GM19468 (cell line): ENCODE data around the gene SLC46A1.
A peak's percentile ranks its signal among the peaks of the same experiment; 100 is the strongest.

Source experiments
- ATAC-seq: cut with Tn5 transposase; IDR thresholded peaks from one replicate; pipeline ENCODE4 v1.9.1; 2021; ENCODE audit warnings: mild to moderate bottlenecking, moderate library complexity, moderate number of reproducible peaks; ENCODE audit not compliant: unreplicated experiment; ENCODE audit errors: extremely low read depth

SLC46A1 gene

DNA sequence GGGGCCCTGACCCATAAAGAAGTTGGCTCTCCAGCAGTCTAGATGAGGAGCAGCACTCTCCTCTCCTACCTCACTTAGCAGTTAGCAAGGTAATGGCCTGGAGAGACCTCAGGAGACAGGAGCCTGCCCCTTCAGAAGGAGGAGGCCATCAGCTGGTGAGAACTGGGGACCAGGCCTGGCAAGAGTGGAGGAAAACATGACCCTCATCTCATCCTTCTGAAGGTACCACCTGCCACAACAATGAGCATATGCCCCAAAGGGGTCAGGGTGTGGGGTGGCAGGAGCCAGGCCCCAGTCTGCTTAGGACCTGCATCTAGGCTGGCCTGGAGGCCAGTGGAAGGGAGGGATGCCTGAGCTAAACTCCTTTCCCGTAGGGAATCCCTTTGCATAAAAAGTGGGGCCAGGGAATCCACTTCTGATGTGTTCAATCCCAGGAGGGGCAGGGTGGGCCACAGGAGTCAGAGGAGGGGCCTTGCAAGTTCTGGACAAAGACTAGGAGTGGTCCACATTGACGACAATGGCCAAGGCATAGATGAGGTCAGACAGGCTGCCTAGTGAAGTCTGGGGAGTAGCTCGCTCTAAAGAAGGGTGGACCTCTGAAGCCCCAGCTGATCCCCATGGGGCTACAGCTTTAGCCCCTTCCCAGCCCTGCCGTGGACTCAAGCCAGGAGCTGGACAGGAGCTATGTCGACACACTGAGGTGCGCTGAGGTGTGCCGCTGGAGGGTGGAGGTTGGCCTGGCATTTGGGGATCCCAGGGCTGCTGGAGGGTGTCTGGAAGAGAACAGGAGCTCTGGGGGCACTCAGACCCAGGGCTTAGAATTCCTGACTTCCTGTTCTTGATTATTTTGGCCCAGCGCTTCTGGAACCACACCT, 42.0 kb downstream of the SLC46A1 start:
- no peak for ATAC-seq

DNA sequence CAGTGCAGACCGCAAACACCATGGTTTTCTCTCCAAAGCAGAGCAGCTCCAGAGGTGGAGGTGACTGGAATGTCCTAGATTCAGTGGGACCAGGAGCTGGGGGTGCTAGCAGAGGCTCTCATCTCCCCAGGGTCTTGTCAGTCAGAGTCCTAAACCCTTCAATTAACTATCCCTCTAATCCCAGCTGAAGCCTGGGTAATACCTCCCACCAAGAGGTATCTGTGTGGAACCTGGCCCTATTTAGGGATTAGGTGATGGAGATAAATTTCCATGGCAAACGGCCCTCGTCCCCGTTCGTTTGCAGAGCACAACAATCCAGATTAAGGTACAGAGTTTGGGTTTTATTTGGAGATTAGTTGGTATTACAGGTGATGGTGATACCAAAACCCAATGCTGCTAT, 42.8 kb downstream of the SLC46A1 start:
- no peak for ATAC-seq

DNA sequence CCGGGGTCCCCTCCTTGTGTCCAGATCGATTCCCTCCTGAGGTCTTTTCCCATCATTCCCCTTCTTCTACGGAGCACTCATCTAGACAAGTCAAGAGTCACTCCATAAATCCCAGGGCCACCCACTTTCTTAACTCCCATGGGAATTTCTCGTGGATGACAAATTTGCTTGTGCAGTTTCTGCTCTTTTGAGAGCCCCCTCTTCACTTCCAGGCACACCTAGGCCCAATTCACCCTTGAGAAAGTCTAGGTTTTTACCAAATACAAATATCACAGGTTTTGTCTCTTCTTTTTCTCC, 48.2 kb downstream of the SLC46A1 start:
- ATAC-seq = no peak

DNA sequence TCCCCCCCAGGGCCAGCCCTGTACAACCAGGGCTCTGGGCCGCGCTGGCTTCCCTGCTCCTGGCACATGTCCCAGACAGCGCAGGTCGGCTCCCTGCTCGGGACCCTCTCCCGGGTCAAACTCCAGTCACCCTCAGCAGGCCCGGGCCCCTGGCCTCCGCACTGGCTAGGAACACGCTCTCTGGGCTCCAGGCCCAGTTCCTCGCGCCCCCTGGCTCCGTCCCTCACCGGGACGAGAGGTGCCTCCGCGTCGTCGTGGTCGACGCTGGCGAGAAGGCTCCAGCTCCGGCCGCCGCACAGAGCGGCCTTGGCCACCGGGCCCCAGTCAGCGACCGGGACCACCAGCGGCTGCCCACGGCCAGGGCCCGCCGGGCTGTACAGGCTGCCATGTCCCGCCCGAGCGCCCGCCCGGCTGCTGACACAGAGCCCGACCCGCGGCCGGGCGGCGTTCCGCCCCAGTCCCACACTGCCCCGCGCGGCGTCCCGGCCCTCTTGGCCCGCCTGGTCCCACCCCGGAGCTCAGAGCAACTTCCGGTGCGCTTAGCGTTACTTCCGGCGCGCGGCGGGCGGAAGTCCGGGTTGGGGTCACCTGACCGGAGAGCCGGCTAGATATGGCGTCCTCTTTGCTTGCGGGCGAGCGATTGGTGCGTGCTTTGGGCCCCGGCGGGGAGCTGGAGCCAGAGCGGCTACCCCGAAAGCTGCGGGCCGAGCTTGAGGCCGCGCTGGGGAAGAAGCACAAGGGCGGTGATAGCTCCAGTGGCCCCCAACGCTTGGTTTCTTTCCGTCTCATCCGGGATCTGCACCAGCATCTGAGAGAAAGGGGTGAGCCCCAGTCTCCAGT, 48.7 kb downstream of the SLC46A1 start, which contains the start of gene POLDIP2:
Gene POLDIP2 (minus strand): TSS at position 467 of the 840 bp plus-strand sequence. CDS start 79 bp downstream, at position 388.
- ATAC-seq = peak; percentile 88

DNA sequence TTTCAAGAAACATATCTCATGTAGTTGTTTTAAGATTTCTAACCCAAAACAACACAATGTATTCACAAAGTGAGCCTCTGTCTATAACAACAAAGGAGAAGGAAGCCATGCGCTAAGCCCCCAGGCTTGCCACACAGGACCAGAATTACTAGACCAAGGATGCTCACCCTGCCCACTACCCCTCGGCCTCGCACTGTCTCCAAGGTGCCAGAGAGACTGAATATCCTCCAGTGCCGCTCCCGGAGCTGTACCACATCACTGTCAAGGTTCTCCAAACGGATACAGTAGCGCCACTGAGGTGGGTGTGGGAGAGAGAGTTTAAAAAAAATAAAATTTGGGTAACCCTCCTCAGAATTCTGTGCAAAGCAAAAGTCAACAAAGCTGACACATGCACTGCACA, 55.7 kb downstream of the SLC46A1 start:
- ATAC-seq = no peak

DNA sequence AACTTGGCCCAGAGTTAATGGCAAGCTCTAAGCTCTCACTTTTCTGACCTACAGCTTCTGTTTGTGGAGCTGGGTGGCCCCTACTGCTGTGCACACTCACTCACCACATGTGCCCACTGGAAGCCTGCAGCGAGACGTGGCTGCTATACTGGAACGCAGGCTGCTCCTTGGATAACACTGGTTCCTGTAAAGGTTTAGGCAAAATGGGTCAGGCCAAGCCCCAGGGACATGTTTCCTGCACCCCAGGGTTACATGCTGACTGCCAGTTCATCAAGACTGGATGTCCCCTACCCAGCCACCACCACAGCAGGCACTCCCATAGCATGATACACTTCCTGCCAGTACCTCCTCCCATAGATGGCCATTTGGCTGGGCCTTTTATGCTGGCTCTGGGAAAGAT, 57.0 kb downstream of the SLC46A1 start:
- no peak for ATAC-seq

DNA sequence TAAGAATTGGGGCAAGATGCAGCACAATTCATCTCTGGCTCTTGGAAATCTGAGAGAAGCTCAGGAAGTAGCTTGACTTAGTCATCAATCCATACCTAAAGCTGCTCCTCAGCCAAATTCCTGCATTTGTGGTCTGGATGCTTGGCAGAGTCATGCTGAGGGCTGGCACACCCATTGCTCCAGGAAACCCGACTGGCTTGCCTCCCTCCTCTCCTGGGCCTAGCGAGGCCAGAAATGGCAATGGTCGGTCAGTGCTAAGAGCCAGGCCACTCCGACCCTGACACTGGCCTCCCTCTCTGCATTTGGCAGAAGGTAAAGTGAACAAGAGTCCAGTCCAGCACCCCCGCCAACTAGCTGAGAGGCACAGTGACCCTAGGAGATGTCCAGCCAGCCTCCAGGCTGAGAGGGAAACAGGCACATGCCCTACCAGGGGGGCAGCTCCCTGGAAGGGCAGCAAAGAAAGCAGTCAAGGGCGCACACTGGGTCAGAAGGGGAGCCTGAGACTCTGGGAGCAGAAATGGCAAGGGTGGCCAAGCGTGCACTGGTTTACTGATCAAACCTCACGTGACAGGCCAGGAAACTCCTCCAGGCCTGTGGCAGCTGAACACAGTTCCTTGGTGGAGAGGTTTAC, 58.6 kb downstream of the SLC46A1 start:
- no peak for ATAC-seq

DNA sequence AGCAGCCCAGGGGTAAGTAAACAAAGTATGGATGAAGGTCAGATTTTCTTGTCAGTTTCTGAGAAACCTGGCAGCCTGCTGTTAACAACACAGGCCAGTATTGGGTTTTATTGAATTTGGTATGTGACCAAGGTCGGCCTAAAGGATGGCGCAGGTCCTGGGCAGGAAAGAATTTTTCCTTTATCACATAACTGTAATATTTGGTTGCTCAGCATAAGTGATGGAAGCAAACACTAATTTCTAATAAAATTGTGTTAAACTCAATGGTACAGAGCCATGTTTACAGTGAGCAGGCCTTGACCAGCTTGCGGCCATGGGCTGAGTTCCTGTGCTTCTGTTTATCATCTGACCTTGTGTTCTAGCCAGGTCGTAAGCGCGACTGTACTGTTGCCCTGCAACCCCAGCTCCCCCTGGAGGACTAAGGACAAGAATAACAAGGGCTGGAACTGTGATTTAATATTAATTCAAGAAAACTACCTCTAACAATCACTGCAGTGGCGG, 59.2 kb downstream of the SLC46A1 start:
- ATAC-seq = no peak

DNA sequence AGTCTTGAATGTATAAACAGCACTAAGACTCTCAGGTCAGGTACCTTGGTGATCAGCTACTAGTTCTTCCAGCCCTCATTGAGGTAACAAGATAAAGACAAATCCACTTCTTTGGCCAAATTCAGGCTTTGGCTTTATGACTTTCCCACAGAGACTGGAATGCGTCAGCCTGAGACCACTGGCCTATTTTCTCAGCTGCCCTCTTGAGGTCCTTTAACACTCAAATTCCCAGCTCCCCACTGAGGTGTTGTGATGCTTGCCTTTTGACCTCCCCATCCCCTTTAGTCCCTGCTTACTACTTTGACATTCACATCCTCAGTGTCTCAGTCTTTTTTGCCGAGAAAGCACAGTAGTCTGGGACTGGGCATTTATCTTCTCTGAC, 59.8 kb downstream of the SLC46A1 start:
- ATAC-seq = no peak

DNA sequence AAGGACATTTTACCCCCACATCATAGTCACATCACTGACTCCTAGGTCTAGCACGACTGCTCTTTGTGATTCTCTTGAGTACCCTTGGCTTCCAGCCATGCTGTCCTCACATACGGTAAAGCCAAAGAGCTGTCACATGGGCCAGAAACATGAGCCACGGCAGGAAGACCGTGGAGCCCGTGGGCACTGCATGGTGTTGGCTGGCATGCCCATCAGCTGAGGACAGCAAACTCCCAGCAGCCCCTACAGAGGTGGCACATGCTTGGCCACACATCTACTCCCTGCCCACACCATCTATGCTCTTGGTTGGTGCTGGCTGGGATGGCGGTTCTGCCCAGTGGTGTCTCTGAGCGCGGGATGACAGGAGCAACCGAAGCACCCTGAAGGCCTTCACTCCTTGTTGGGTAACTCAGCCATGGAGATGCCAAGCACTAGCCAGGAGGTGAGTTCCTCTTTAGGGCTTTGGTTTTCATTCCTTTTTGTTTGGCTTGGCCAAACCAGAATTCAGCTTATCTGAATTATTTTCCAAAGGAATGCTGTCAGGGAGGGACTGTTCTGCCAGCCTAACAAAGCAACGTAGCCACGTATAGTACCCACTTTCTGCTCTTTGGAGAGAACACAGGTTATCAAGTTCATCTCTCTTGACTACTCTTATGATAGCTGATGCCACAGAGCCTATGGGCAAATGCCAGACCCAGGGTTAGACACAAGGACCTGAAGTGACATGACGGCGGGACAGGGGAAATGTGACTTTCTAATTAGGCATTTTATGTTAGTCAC, 60.4 kb downstream of the SLC46A1 start:
- ATAC-seq = no peak
